HEK293 (cell line): ENCODE results near the gene HEMGN.
A peak's percentile ranks its signal among the peaks of the same experiment; 100 is the strongest.

Source experiments
- EGR2 ChIP-seq: fragments of 450-650 bp; formaldehyde crosslinking; IDR thresholded peaks from 2 replicates; pipeline ENCODE4 v1.5.1; 2016; ENCODE audit warnings: low read depth, missing biosample characterization, missing genetic modification characterization
- GLIS2 ChIP-seq: fragments of 450-650 bp; formaldehyde crosslinking; IDR thresholded peaks from 2 replicates; pipeline ENCODE4 v1.5.1; 2016; ENCODE audit warnings: missing biosample characterization, missing genetic modification characterization
- HOXD13 ChIP-seq: sonication (generic); formaldehyde crosslinking; IDR thresholded peaks from 2 replicates; pipeline ENCODE4 v1.8.0; 2022; ENCODE audit warnings: missing genetic modification reagents, borderline replicate concordance
- KLF10 ChIP-seq: fragments of 450-650 bp; IDR thresholded peaks from 2 replicates; pipeline ENCODE4 v1.5.1; 2018; ENCODE audit warnings: missing biosample characterization, mild to moderate bottlenecking, missing genetic modification characterization
- MZF1 ChIP-seq: fragments of 450-650 bp; formaldehyde crosslinking; IDR thresholded peaks from 2 replicates; pipeline ENCODE4 v1.5.1; 2017; ENCODE audit warnings: missing biosample characterization, missing genetic modification characterization, borderline replicate concordance
- PRDM10 ChIP-seq: fragments of 450-650 bp; formaldehyde crosslinking; IDR thresholded peaks from 2 replicates; pipeline ENCODE4 v1.5.1; 2016; ENCODE audit warnings: missing biosample characterization, missing genetic modification characterization
- SCRT2 ChIP-seq: fragments of 450-650 bp; formaldehyde crosslinking; IDR thresholded peaks from 2 replicates; pipeline ENCODE4 v1.5.1; 2016; ENCODE audit warnings: missing biosample characterization, missing genetic modification characterization
- SP2 ChIP-seq: fragments of 450-650 bp; formaldehyde crosslinking; IDR thresholded peaks from 2 replicates; pipeline ENCODE4 v1.5.1; 2016; ENCODE audit warnings: missing biosample characterization, missing genetic modification characterization
- TCF7L2 ChIP-seq: IDR thresholded peaks from 2 replicates; pipeline ENCODE4 v1.6.1; 2011; ENCODE audit warnings: low read depth, mild to moderate bottlenecking, inconsistent platforms, low read length, moderate library complexity, borderline replicate concordance
- ZBTB10 ChIP-seq: fragments of 450-650 bp; formaldehyde crosslinking; IDR thresholded peaks from 2 replicates; pipeline ENCODE4 v1.5.1; 2016; ENCODE audit warnings: missing biosample characterization, missing genetic modification characterization
- ZFHX2 ChIP-seq: fragments of 450-650 bp; formaldehyde crosslinking; conservative IDR thresholded peaks from 2 replicates; pipeline ENCODE4 v1.5.1; 2016; ENCODE audit warnings: missing biosample characterization, missing genetic modification characterization
- ZFP37 ChIP-seq: fragments of 450-650 bp; formaldehyde crosslinking; IDR thresholded peaks from 2 replicates; pipeline ENCODE4 v1.5.1; 2016; ENCODE audit warnings: missing biosample characterization, missing genetic modification characterization
- ZFP69B ChIP-seq: fragments of 450-650 bp; formaldehyde crosslinking; IDR thresholded peaks from 2 replicates; pipeline ENCODE4 v1.5.1; 2016; ENCODE audit warnings: missing biosample characterization, missing genetic modification characterization
- ZNF112 ChIP-seq: fragments of 450-650 bp; formaldehyde crosslinking; IDR thresholded peaks from 2 replicates; pipeline ENCODE4 v1.5.0; 2017; ENCODE audit warnings: missing biosample characterization, missing genetic modification characterization
- ZNF138 ChIP-seq: fragments of 450-650 bp; formaldehyde crosslinking; IDR thresholded peaks from 2 replicates; pipeline ENCODE4 v1.5.1; 2016; ENCODE audit warnings: missing biosample characterization, missing genetic modification characterization, borderline replicate concordance
- ZNF157 ChIP-seq: fragments of 450-650 bp; formaldehyde crosslinking; IDR thresholded peaks from 2 replicates; pipeline ENCODE4 v1.5.1; 2016; ENCODE audit warnings: missing biosample characterization, missing genetic modification characterization
- ZNF175 ChIP-seq: fragments of 450-650 bp; formaldehyde crosslinking; IDR thresholded peaks from 2 replicates; pipeline ENCODE4 v1.5.1; 2016; ENCODE audit warnings: missing biosample characterization, missing genetic modification characterization
- ZNF202 ChIP-seq: fragments of 450-650 bp; formaldehyde crosslinking; IDR thresholded peaks from 2 replicates; pipeline ENCODE4 v1.5.1; 2016; ENCODE audit warnings: missing biosample characterization, missing genetic modification characterization, borderline replicate concordance
- ZNF23 ChIP-seq: fragments of 450-650 bp; formaldehyde crosslinking; IDR thresholded peaks from 2 replicates; pipeline ENCODE4 v1.5.1; 2016; ENCODE audit warnings: missing biosample characterization, missing genetic modification characterization, borderline replicate concordance
- ZNF24 ChIP-seq: fragments of 450-650 bp; formaldehyde crosslinking; IDR thresholded peaks from 2 replicates; pipeline ENCODE4 v1.5.1; 2016; ENCODE audit warnings: missing biosample characterization, missing genetic modification characterization
- ZNF292 ChIP-seq: fragments of 450-650 bp; formaldehyde crosslinking; IDR thresholded peaks from 2 replicates; pipeline ENCODE4 v1.5.1; 2016; ENCODE audit warnings: low read depth, missing biosample characterization, missing genetic modification characterization, borderline replicate concordance
- ZNF302 ChIP-seq: fragments of 450-650 bp; formaldehyde crosslinking; IDR thresholded peaks from 2 replicates; pipeline ENCODE4 v1.5.1; 2016; ENCODE audit warnings: missing biosample characterization, missing genetic modification characterization, low read depth
- ZNF354C ChIP-seq: fragments of 450-650 bp; formaldehyde crosslinking; IDR thresholded peaks from 2 replicates; pipeline ENCODE4 v1.5.1; 2016; ENCODE audit warnings: missing biosample characterization, missing genetic modification characterization, low read depth, borderline replicate concordance
- ZNF391 ChIP-seq: fragments of 450-650 bp; formaldehyde crosslinking; IDR thresholded peaks from 2 replicates; pipeline ENCODE4 v1.5.1; 2016; ENCODE audit warnings: low read depth, missing biosample characterization, missing genetic modification characterization, borderline replicate concordance
- ZNF433 ChIP-seq: fragments of 450-650 bp; formaldehyde crosslinking; IDR thresholded peaks from 2 replicates; pipeline ENCODE4 v1.5.1; 2016; ENCODE audit warnings: missing biosample characterization, missing genetic modification characterization, low read depth
- ZNF549 ChIP-seq: fragments of 450-650 bp; IDR thresholded peaks from 2 replicates; pipeline ENCODE4 v1.5.1; 2018; ENCODE audit warnings: missing biosample characterization, missing genetic modification characterization, mild to moderate bottlenecking, inconsistent platforms, moderate library complexity
- ZNF623 ChIP-seq: fragments of 450-650 bp; formaldehyde crosslinking; IDR thresholded peaks from 2 replicates; pipeline ENCODE4 v1.5.1; 2016; ENCODE audit warnings: missing biosample characterization, missing genetic modification characterization
- ZNF677 ChIP-seq: fragments of 450-650 bp; IDR thresholded peaks from 2 replicates; pipeline ENCODE4 v1.5.0; 2018; ENCODE audit warnings: missing biosample characterization, mild to moderate bottlenecking, missing genetic modification characterization, moderate library complexity
- ZSCAN30 ChIP-seq: fragments of 450-650 bp; IDR thresholded peaks from 2 replicates; pipeline ENCODE4 v1.5.1; 2018; ENCODE audit warnings: missing biosample characterization, mild to moderate bottlenecking, missing genetic modification characterization, moderate library complexity
- TF ChIP-seq, protein P1 (sequence below): fragments of 450-650 bp; formaldehyde crosslinking; IDR thresholded peaks from 2 replicates; pipeline ENCODE4 v1.5.1; 2017; ENCODE audit warnings: missing biosample characterization, missing genetic modification characterization
- TF ChIP-seq, protein P2 (sequence below): fragments of 450-650 bp; formaldehyde crosslinking; IDR thresholded peaks from 2 replicates; pipeline ENCODE4 v1.5.1; 2016; ENCODE audit warnings: missing biosample characterization, missing genetic modification characterization

HEMGN gene

GRCh38 chr9:97921959-97922724 is 15.8 kb downstream of the HEMGN start, which contains the start of gene TRMO (continued):
- TF ChIP-seq PRDM10 (tag by site-specific recombination) (peak; percentile 72; the same call in 1 of the 2 replicates), ZNF354C (tag by site-specific recombination) (no peak), SCRT2 (peak; percentile 97), ZNF175 (tag by site-specific recombination) (no peak), GLIS2 (tag by site-specific recombination) (no peak), ZNF677 (tag by site-specific recombination) (no peak), ZFP69B (tag by site-specific recombination) (peak; percentile 87), KLF10 (tag by site-specific recombination) (peak; percentile 59; the same call in 1 of the 2 replicates), SP2 (peak; percentile 76), ZNF623 (no peak; the same call in none of the 2 replicates), ZNF549 (tag by site-specific recombination) (peak; percentile 16; the same call in 1 of the 2 replicates), ZNF202 (tag by site-specific recombination) (no peak), EGR2 (tag by site-specific recombination) (no peak), ZFP37 (tag by site-specific recombination) (peak; percentile 93), ZNF391 (tag by site-specific recombination) (peak; percentile 98; the same call in 1 of the 2 replicates), ZNF24 (tag by site-specific recombination) (peak; percentile 99), ZNF433 (tag by site-specific recombination) (no peak), ZBTB10 (tag by site-specific recombination) (peak; percentile 46; the same call in 1 of the 2 replicates), ZNF292 (tag by site-specific recombination) (no peak), TCF7L2 (no peak), HOXD13 (CRISPR knock-in tag) (no peak), ZNF112 (no peak), ZFHX2 (0 out of 2 replicates have a peak, but pooled peaks have one; percentile 33), ZSCAN30 (peak; percentile 94), ZNF138 (tag by site-specific recombination) (peak; percentile 15; the same call in 1 of the 2 replicates), ZNF157 (tag by site-specific recombination) (0 out of 2 replicates have a peak, but pooled peaks have one; percentile 43), ZNF302 (0 out of 2 replicates have a peak, but pooled peaks have one; percentile 71), MZF1 (tag by site-specific recombination) (no peak), ZNF23 (tag by site-specific recombination) (no peak; the same call in 1 of the 2 replicates)
- TF ChIP-seq, protein P1, sequence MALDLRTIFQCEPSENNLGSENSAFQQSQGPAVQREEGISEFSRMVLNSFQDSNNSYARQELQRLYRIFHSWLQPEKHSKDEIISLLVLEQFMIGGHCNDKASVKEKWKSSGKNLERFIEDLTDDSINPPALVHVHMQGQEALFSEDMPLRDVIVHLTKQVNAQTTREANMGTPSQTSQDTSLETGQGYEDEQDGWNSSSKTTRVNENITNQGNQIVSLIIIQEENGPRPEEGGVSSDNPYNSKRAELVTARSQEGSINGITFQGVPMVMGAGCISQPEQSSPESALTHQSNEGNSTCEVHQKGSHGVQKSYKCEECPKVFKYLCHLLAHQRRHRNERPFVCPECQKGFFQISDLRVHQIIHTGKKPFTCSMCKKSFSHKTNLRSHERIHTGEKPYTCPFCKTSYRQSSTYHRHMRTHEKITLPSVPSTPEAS (tag by site-specific recombination): peak; percentile 68
- TF ChIP-seq, protein P2, sequence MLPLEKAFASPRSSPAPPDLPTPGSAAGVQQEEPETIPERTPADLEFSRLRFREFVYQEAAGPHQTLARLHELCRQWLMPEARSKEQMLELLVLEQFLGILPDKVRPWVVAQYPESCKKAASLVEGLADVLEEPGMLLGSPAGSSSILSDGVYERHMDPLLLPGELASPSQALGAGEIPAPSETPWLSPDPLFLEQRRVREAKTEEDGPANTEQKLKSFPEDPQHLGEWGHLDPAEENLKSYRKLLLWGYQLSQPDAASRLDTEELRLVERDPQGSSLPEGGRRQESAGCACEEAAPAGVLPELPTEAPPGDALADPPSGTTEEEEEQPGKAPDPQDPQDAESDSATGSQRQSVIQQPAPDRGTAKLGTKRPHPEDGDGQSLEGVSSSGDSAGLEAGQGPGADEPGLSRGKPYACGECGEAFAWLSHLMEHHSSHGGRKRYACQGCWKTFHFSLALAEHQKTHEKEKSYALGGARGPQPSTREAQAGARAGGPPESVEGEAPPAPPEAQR (tag by site-specific recombination): peak; percentile 92
